Suprapubic skin (tissue), 4 donors: ENCODE results near the gene MAB21L4.

Experiments used
- POLR2A ChIP-seq, 2 donors: fragments of 450-650 bp; IDR thresholded peaks; one replicate each; pipeline ENCODE4 v1.6.1; 2017; ENCODE audit warnings: antibody characterized with exemption in 2 of 2, mild to moderate bottlenecking in 2 of 2, moderate library complexity in 2 of 2
- POLR2AphosphoS5 ChIP-seq, 3 donors: sonication (generic); formaldehyde crosslinking; IDR thresholded peaks; one replicate each; pipeline ENCODE4 v1.6.1; 2017; ENCODE audit warnings: antibody characterized with exemption in 3 of 3
- TF ChIP-seq, protein P1 (sequence below), 2 donors: fragments of 200-600 bp in 1 of 2; fragments of 450-650 bp in 1 of 2; sonication (generic) in 1 of 2; IDR thresholded peaks; one replicate each; pipeline ENCODE4 v1.5.1; 2016 to 2019; ENCODE audit warnings: antibody characterized with exemption in 2 of 2, mild to moderate bottlenecking in 1 of 2, moderate library complexity in 1 of 2

DNA sequence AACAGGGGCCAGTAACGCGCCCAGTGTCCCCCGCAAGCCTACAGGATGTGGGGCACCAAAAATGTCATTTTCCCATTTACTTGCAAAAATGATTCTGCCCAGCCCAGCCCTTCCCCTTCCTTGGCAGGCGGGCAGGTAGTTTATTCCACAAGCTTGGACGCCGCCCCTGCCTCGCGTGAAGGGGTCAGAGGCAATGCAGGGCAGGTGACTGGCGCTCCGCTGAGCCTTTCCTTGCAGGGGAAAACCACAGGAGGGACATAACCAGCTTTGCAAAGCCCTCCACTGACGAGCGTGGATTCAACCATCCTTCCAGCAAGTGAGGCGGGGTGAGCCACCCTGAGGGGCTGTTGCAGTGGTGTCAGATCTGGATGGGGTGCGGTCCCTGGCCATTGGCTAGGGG lies 5.3 kb downstream of the MAB21L4 start:
- no peak for TF ChIP-seq POLR2A (IDR thresholded peaks at IDR 0.05)
- TF ChIP-seq, protein P1, sequence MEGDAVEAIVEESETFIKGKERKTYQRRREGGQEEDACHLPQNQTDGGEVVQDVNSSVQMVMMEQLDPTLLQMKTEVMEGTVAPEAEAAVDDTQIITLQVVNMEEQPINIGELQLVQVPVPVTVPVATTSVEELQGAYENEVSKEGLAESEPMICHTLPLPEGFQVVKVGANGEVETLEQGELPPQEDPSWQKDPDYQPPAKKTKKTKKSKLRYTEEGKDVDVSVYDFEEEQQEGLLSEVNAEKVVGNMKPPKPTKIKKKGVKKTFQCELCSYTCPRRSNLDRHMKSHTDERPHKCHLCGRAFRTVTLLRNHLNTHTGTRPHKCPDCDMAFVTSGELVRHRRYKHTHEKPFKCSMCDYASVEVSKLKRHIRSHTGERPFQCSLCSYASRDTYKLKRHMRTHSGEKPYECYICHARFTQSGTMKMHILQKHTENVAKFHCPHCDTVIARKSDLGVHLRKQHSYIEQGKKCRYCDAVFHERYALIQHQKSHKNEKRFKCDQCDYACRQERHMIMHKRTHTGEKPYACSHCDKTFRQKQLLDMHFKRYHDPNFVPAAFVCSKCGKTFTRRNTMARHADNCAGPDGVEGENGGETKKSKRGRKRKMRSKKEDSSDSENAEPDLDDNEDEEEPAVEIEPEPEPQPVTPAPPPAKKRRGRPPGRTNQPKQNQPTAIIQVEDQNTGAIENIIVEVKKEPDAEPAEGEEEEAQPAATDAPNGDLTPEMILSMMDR (IDR thresholded peaks at IDR 0.05): no peak
- TF ChIP-seq POLR2AphosphoS5 (IDR thresholded peaks at IDR 0.05): no peak
